Measurements from ENCODE around the gene DDX11.
"Not testable (repeated sequence)": the region's sequence is repeated elsewhere in the genome, so short reads cannot be mapped to it uniquely, and the experiment has no call there.

The DDX11 gene

DNA sequence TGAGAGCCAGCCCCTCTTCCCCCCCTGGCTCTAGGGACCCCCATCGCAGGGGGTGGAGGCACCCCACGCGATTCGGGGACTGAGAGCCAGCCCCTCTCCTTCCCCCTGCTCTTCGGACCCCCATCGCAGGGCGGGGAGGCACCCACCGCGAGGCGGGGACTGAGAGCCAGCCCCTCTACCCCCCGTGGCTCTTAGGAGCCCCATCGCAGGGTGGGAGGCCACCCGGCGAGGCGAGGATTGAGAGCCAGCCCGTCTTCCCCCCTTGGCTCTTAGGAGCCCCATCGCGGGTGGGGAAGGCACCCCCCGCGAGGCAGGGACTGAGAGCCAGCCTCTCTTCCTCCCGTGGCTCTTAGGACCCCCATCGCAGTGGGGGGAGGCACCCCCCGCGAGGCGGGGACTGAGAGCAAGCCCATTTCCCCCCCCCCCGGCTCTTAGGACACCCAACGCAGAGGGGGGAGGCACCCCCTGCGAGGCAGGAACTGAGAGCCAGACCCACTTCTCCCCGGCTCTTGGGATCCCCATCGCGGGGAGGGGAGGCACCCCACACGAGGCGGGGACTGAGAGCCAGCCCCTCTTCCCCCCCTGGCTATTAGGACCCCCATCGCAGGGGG lies 45.6 kb downstream of the DDX11 start:
- no peaks in the 10 kb centered on the region for H3K4me1 ChIP-seq
- peak overlapping the region; percentile 99 for H3K4me2 ChIP-seq
- no peaks in the 10 kb centered on the region for H4K20me1 ChIP-seq
- H3K36me3 ChIP-seq = no peaks in the 10 kb centered on the region
- H3K27me3 ChIP-seq = peaks cover 19% of the 10 kb centered on the region; the same call in 1 of the 2 replicates
- H3K9ac ChIP-seq = peak overlapping the region; percentile 79; the same call in 1 of the 2 replicates
- H3K9me3 ChIP-seq = peaks cover 6% of the 10 kb centered on the region; the same call in 1 of the 2 replicates
- H3K27ac ChIP-seq = peak overlapping the region; percentile 10; the same call in 1 of the 2 replicates
- no peak for TF ChIP-seq Cebpa-rat (IDR thresholded peaks at IDR 0.05)
- peak overlapping the region; percentile 75 for H3K4me3 ChIP-seq

DNA sequence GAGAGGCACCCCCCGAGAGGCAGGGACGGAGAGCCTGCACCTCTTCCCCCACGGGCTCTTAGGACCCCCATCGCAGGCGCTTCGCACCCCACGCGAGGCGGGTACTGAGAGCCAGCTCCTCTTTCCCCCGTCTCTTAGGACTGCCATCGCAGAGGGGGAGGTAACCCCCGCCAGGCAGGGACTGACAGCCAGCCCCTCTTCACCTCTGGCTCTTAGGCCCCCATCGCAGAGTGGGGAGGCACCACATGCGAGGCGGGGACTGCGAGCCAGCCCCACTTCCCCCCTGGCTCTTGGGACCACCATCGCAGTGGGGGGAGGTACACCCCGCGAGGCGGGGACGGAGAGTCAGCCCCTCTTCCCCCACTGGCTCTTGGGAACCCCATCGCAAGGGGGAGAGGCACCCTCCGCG lies 46.1 kb downstream of the DDX11 start:
- H3K36me3 ChIP-seq = no peaks in the 10 kb centered on the region
- H3K4me3 ChIP-seq = no peak overlapping the region
- H4K20me1 ChIP-seq = no peaks in the 10 kb centered on the region
- no peak overlapping the region for H3K9ac ChIP-seq
- peaks cover 6% of the 10 kb centered on the region; the same call in 1 of the 2 replicates for H3K9me3 ChIP-seq
- no peak overlapping the region for H3K4me2 ChIP-seq
- TF ChIP-seq Cebpa-rat (IDR thresholded peaks at IDR 0.05) = no peak
- H3K27me3 ChIP-seq = peaks cover 19% of the 10 kb centered on the region; the same call in 1 of the 2 replicates
- H3K27ac ChIP-seq = no peak overlapping the region
- H3K4me1 ChIP-seq = no peaks in the 10 kb centered on the region

DNA sequence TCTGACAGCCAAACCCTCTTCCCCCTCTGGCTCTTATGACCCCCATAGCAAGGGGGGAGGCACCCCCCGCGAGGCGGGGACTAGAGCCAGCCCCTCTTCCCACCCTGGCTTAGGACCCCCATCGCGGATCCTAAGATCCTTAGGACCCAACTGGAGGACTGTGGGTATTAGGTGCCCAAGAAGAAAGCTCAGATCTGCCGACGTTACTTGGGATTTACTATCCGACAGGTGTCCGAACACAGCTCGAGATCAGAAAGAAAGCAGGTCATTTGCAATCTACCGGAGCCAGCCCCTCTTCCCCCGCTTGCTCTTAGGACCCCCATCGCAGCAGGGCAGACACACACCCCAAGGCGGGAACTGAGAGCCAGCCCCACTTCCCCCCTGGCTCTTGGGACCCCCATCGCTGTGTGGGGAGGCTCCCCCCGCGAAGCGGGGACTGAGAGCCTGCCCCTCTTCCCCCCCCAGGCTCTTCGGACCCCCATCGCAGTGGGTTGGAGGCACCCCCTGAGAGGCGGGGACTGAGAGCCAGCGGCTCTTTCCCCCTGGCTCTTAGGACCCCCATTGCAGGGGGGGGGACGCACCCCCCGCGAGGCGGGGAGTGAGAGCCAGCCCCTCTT lies 46.8 kb downstream of the DDX11 start:
- H3K9ac ChIP-seq = no peak overlapping the region

DNA sequence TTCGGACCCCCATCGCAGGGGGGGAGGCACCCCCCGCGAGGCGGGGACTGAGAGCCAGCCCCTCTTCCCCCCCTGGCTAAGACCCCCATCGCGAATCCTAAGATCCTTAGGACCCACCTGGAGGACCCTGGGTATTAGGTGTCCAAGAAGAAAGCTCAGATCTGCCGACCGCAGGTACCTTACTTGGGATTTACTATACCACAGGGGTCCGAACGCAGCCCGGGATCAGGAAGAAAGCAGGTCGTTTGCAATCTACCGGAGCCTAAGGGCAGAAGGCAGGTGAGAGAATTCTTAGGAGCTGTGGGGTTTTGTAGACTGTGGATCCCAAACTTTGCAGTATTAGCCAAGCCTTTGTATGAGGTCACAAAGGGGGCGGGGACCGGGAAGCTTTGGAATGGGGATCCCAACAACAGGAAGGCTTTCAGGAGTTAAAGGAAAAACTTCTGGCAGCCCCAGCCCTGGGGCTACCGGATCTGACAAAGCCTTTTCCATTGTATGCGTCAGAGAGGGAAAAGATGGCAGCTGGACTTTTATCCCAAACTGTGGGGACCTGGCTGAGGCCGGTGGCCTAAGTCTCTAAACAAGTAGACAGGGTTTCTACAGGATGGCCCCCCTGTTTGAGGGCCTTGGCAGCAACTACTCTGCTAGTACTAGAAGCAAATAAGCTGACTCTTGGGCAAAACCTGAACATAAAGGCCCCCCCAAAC lies 47.5 kb downstream of the DDX11 start:
- H3K4me3 ChIP-seq, H3K4me1 ChIP-seq, H3K9me3 ChIP-seq, H3K27ac ChIP-seq, H3K9ac ChIP-seq, H4K20me1 ChIP-seq, H3K36me3 ChIP-seq, H3K4me2 ChIP-seq: not testable (repeated sequence)
- H3K27me3 ChIP-seq = peaks cover 19% of the 10 kb centered on the region; the same call in 1 of the 2 replicates

More for the DNA sequence above, 46.8 kb downstream of the DDX11 start:
- H3K27me3 ChIP-seq = peaks cover 19% of the 10 kb centered on the region; the same call in 1 of the 2 replicates
- H3K36me3 ChIP-seq = no peaks in the 10 kb centered on the region
- no peaks in the 10 kb centered on the region for H4K20me1 ChIP-seq
- no peak overlapping the region for H3K4me2 ChIP-seq
- TF ChIP-seq Cebpa-rat (IDR thresholded peaks at IDR 0.05) = no peak
- no peaks in the 10 kb centered on the region for H3K4me1 ChIP-seq
- H3K4me3 ChIP-seq = no peak overlapping the region
- no peak overlapping the region for H3K27ac ChIP-seq
- H3K9me3 ChIP-seq = peaks cover 6% of the 10 kb centered on the region; the same call in 1 of the 2 replicates

DNA sequence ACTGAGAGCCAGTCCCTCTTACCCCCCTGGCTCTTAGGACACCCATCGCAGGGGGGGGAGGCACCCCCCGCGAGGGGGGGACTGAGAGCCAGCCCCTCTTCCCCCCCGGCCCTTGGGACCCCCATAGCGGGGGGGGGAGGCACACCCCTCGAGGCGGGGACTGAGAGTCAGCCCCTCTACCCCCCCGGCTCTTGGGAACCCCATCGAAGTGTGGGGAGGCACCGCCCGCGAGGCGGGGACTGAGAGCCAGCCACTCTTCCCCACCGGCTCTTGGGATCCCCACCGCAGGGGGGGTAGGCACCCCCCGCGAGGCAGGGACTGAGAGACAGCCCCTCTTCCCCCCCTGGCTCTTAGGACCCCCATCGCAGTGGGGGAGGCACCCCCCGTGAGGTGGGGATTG lies 48.8 kb downstream of the DDX11 start:
- Histone ChIP-seq H3K4me3 (no peak overlapping the region), H3K36me3 (no peaks in the 10 kb centered on the region), H3K4me2 (no peak overlapping the region), H3K27ac (no peak overlapping the region), H3K9me3 (peaks cover 6% of the 10 kb centered on the region; the same call in 1 of the 2 replicates), H3K9ac (no peak overlapping the region), H4K20me1 (no peaks in the 10 kb centered on the region), H3K4me1 (no peaks in the 10 kb centered on the region), H3K27me3 (peaks cover 19% of the 10 kb centered on the region; the same call in 1 of the 2 replicates)
- no peak for TF ChIP-seq Cebpa-rat (IDR thresholded peaks at IDR 0.05)

DNA sequence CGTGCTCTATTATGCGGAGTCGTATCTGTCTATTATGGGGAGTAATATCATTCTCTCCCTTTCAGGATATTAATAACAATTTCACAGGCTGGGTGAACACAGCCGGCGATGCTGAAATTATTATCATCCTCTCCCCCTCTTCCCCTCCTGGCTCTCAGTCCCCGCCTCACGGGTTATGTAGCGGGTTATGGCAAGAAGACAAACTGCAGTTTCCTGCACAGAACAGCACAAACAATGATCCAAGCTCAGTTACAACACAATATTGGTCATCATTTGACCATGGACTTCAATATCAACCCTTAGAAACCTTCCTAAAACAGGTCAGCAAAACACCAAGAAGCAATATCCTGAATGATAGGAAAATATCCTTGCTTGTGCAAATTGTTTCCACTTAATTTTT lies 50.5 kb downstream of the DDX11 start:
- not testable (repeated sequence) for H3K27ac ChIP-seq, H3K4me2 ChIP-seq, H3K4me3 ChIP-seq, H3K9me3 ChIP-seq, H4K20me1 ChIP-seq, H3K27me3 ChIP-seq, H3K9ac ChIP-seq, H3K36me3 ChIP-seq, H3K4me1 ChIP-seq

DNA sequence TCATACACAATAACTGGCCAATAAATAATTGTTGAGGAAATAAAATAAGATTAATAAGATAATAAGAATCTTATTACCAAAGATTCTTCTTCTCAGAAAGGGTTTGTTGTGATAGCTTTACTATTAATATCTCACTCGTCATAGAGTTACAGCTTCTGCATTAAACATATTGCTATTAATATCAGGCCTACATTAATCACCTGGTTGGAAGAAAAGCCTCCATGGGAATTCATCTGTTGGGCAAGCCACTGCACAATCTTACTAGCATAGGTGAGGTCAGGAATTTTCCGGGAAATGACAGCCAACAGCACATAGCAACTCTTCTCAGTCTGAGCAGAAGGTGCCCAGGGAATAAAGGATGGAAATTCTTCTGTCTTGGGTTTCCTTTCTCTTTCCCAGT lies 51.5 kb downstream of the DDX11 start:
- not testable (repeated sequence) for H3K4me1 ChIP-seq, H3K4me3 ChIP-seq, H3K4me2 ChIP-seq, H3K27ac ChIP-seq, H4K20me1 ChIP-seq, H3K9me3 ChIP-seq, H3K9ac ChIP-seq, H3K27me3 ChIP-seq, H3K36me3 ChIP-seq

DNA sequence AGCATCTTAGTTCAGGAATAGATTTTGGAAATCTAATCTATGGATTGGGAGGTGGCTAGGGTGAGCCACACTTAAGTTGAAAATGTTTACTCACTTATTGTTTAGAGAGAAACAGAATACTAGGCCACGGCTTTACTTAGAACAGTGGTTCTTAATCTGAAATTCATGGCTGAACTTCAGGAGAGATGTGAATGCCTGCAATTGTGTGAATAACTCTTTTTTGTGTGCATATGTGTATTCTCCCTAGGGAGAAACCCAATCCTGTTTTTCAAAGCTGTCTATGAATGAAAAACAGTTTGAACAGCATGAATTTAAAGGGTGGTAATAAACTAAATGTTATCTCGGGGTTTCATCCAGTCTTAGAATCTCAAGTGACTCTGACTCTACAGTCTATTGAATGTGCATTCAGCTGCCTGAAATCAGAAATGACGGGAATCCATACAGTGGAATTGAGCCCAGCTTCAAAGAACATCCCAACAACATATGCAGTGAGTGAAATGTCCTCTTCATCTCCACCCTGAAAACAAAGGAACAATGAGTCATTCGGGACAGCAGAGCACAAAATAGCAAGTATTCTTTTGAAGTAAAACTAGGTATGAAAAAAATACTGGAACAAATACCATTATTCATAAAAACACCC lies 53.7 kb downstream of the DDX11 start:
- not testable (repeated sequence) for H3K4me2 ChIP-seq

DNA sequence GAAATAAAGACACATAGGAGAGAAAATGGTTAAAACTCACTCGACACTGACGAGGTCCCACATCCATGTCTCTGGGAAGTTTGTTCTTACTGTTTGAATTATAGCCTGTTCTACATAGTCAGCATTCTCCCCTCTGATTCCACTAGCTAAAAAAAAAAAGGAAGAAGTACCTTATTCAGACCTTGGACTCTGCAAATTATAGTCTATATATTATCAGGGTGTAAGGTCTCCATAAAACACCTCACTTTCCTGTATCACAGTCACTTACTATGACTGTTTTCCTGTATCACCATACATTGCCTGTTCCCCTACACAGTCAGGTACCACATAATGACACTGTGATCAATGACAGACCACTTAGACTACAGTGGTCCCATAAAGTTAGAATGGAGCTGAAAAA lies 62.9 kb downstream of the DDX11 start:
- H3K27me3 ChIP-seq, H3K27ac ChIP-seq, H3K9ac ChIP-seq, H3K36me3 ChIP-seq, H3K4me3 ChIP-seq, H3K4me2 ChIP-seq, H4K20me1 ChIP-seq, H3K4me1 ChIP-seq, H3K9me3 ChIP-seq: not testable (repeated sequence)

More for the DNA sequence above, 53.7 kb downstream of the DDX11 start:
- not testable (repeated sequence) for H3K9ac ChIP-seq, H4K20me1 ChIP-seq, H3K4me1 ChIP-seq, H3K27me3 ChIP-seq, H3K27ac ChIP-seq, H3K4me3 ChIP-seq, H3K36me3 ChIP-seq, H3K9me3 ChIP-seq

DNA sequence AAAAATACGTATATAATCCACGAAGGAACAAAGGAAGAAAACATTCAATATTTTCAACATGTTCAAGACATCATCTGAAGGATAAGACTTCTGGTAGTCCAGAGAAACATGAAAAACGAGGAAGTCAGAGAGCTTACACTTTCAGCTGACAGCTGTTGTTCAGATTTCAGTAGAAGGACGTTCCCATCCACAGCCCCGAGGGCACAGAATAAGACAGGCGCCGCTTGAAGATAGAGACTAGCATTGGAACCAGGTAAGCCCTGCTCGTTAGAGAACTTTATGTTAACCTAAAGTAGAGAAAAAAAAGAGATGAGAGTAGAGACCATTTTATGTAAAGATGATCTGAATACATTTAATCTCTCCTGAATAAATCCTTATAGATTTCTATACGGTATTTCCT lies 71.1 kb downstream of the DDX11 start:
- not testable (repeated sequence) for H3K27me3 ChIP-seq, H3K36me3 ChIP-seq, H3K4me1 ChIP-seq, H3K9ac ChIP-seq, H4K20me1 ChIP-seq, H3K4me3 ChIP-seq, H3K4me2 ChIP-seq, H3K27ac ChIP-seq, H3K9me3 ChIP-seq

DNA sequence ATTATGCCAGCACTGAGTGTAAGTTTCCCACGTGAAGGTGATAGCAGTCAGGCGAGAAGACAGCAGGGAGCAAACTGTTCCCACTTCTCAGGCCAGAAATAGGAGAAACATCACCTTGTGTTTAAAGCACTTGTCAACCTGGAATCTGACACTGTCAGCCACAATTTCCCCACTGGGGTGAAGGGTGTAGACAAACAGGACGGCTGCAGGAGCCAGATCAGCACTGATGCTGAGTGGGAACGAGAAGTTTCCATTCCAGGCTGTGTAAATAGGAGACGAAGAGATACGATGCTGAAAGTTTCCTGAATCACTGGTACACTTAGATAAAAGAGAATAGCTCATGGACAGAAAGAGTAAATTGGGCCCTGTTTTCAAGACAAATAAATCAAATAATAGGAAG lies 71.6 kb downstream of the DDX11 start:
- not testable (repeated sequence) for H3K9ac ChIP-seq, H3K9me3 ChIP-seq, H3K27me3 ChIP-seq, H3K4me2 ChIP-seq, H3K4me3 ChIP-seq, H3K4me1 ChIP-seq, H3K27ac ChIP-seq, H4K20me1 ChIP-seq, H3K36me3 ChIP-seq

DNA sequence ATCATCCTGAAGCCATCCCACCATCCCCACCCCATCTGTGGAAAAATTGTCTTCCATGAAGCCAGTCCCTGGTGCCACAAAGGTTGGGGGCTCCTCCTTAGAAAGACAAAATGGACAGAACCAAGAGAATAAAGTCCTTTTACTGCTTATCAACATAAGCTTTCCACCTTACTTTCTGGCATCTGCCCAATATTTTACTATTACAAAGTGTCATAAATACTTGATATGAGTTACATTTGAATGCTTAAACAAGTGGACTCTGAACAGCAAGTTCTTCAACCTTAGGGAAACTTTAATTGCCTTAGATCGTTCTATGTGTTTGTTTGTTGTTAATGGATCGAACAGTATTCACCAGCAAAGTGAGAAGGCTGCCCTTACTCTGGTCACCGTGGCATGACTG lies 73.8 kb downstream of the DDX11 start:
- H3K9me3 ChIP-seq, H3K4me2 ChIP-seq, H3K4me3 ChIP-seq, H3K36me3 ChIP-seq, H4K20me1 ChIP-seq, H3K9ac ChIP-seq, H3K4me1 ChIP-seq, H3K27me3 ChIP-seq, H3K27ac ChIP-seq: not testable (repeated sequence)

DNA sequence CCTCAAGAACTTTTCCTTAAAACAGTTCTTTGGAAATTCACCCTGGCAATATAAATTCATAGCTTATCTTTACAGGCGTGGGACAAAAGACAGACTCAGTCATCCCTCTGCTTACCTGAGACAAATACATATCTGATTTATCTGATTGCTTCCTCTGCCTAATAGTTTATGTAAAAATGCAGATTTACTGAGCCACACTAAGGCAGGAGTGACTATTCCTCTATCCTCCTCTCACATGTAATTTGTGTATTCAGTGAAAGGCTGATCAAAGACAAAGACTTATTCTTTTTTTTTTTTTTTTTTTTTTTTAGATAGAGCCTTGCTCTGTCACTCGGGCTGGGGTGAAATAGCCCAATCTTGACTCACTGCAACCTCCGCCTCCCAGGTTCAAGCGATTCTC lies 77.1 kb downstream of the DDX11 start:
- H3K36me3 ChIP-seq, H3K4me2 ChIP-seq, H3K9ac ChIP-seq, H3K4me1 ChIP-seq, H4K20me1 ChIP-seq, H3K27ac ChIP-seq, H3K9me3 ChIP-seq, H3K4me3 ChIP-seq, H3K27me3 ChIP-seq: not testable (repeated sequence)

Data from BLaER1 (cell line).